ENCODE data around the gene JMJD8. TPM values are rescaled to one million over a fixed set of nuclear protein-coding genes. Genes with fewer than 3 reads are reported as not detected.

JMJD8 gene
- total and polyA plus RNA-seq, 2 experiments from 2014 or later: 48.5 to 82.5 TPM

GRCh38 chr16:677316-678190 is 6.6 kb downstream of the JMJD8 start (continued):
- TF ChIP-seq ZNF462 (CRISPR knock-in tag; IDR thresholded peaks at IDR 0.05) (no peak), ZNF114 (CRISPR knock-in tag; IDR thresholded peaks at IDR 0.05) (no peak), ZNF331 (CRISPR knock-in tag; IDR thresholded peaks at IDR 0.05; ENCODE audit: low read depth) (no peak), CTCF (conservative IDR thresholded peaks at IDR 0.05; ENCODE audit: low read depth in 2 of 2) (no peak), REST (IDR thresholded peaks at IDR 0.05; ENCODE audit: unreplicated experiment) (no peak), NANOG (IDR thresholded peaks at IDR 0.05; ENCODE audit: borderline replicate concordance) (no peak), EZH2phosphoT487 (IDR thresholded peaks at IDR 0.05; ENCODE audit: unreplicated experiment) (no peak), EZH2 (IDR thresholded peaks at IDR 0.05; ENCODE audit: low read depth, unreplicated experiment) (no peak)
